Parathyroid adenoma (tissue), 2 donors: ENCODE data around the gene EVL.

ENCODE experiments used
- H2AFZ ChIP-seq: fragments of 300-600 bp; sonication (generic); one replicate; pipeline ENCODE4 v1.7.0; 2017; ENCODE audit warnings: antibody characterized with exemption, mild to moderate bottlenecking
- H3K27ac ChIP-seq: fragments of 300-600 bp; sonication (generic); one replicate; pipeline ENCODE4 v1.7.0; 2017
- H3K27me3 ChIP-seq: fragments of 300-600 bp; sonication (generic); one replicate; pipeline ENCODE4 v1.7.0; 2017; ENCODE audit warnings: low read length; ENCODE audit not compliant: control insufficient read depth, insufficient read depth
- H3K36me3 ChIP-seq: fragments of 300-600 bp; sonication (generic); one replicate; pipeline ENCODE4 v1.7.0; 2017; ENCODE audit warnings: low read length; ENCODE audit not compliant: control insufficient read depth, insufficient read depth
- H3K4me1 ChIP-seq: fragments of 300-600 bp; sonication (generic); one replicate; pipeline ENCODE4 v1.7.0; 2017; ENCODE audit warnings: control low read depth
- H3K4me2 ChIP-seq: fragments of 300-600 bp; sonication (generic); one replicate; pipeline ENCODE4 v1.7.0; 2017; ENCODE audit warnings: low read length
- H3K4me3 ChIP-seq: fragments of 300-600 bp; sonication (generic); one replicate; pipeline ENCODE4 v1.7.0; 2017; ENCODE audit warnings: low read depth, low read length
- H3K79me2 ChIP-seq: fragments of 300-600 bp; sonication (generic); one replicate; pipeline ENCODE4 v1.7.0; 2017; ENCODE audit warnings: control low read depth
- H3K9ac ChIP-seq: fragments of 300-600 bp; sonication (generic); one replicate; pipeline ENCODE4 v1.7.0; 2017; ENCODE audit warnings: mild to moderate bottlenecking
- H3K9me3 ChIP-seq: fragments of 300-600 bp; sonication (generic); one replicate; pipeline ENCODE4 v1.7.0; 2017; ENCODE audit warnings: low read length; ENCODE audit not compliant: control insufficient read depth
- TF ChIP-seq, protein P1 (sequence below): fragments of 300-600 bp; sonication (generic); IDR thresholded peaks from one replicate; pipeline ENCODE4 v1.7.0; 2017; ENCODE audit warnings: antibody characterized with exemption, mild to moderate bottlenecking
- donor health status: primary hyperparathyroidism.

The EVL gene

DNA sequence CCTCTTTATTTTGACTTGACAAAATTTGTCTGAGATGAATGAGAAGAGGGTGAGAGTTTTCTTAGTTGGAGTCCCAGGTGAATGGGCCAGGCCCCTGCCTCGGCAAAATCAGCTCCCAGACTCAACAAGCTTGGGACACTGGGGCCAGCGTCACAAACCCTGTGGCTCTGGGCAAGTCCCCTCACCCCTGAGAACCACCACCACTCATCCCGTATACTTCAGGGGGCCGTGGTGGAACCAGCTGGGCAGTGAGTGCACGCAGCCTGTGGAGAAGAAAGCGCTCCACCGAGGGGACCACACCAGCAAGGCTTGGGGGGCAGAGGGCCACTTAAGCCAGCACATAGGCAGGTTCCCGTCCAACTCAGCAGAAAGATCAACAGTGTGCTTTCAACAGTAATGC is 54.0 kb downstream of the EVL start:
- TF ChIP-seq, protein P1, sequence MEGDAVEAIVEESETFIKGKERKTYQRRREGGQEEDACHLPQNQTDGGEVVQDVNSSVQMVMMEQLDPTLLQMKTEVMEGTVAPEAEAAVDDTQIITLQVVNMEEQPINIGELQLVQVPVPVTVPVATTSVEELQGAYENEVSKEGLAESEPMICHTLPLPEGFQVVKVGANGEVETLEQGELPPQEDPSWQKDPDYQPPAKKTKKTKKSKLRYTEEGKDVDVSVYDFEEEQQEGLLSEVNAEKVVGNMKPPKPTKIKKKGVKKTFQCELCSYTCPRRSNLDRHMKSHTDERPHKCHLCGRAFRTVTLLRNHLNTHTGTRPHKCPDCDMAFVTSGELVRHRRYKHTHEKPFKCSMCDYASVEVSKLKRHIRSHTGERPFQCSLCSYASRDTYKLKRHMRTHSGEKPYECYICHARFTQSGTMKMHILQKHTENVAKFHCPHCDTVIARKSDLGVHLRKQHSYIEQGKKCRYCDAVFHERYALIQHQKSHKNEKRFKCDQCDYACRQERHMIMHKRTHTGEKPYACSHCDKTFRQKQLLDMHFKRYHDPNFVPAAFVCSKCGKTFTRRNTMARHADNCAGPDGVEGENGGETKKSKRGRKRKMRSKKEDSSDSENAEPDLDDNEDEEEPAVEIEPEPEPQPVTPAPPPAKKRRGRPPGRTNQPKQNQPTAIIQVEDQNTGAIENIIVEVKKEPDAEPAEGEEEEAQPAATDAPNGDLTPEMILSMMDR: no peak
- H3K9me3 ChIP-seq: no peaks in the 10 kb centered on the region
- H3K4me1 ChIP-seq: no peaks in the 10 kb centered on the region
- no peak overlapping the region for H3K9ac ChIP-seq
- H3K4me2 ChIP-seq: no peak overlapping the region
- no peak overlapping the region for H2AFZ ChIP-seq
- no peaks in the 10 kb centered on the region for H3K27me3 ChIP-seq
- no peaks in the 10 kb centered on the region for H3K36me3 ChIP-seq
- H3K79me2 ChIP-seq: no peaks in the 10 kb centered on the region
- no peak overlapping the region for H3K4me3 ChIP-seq
- no peak overlapping the region for H3K27ac ChIP-seq

DNA sequence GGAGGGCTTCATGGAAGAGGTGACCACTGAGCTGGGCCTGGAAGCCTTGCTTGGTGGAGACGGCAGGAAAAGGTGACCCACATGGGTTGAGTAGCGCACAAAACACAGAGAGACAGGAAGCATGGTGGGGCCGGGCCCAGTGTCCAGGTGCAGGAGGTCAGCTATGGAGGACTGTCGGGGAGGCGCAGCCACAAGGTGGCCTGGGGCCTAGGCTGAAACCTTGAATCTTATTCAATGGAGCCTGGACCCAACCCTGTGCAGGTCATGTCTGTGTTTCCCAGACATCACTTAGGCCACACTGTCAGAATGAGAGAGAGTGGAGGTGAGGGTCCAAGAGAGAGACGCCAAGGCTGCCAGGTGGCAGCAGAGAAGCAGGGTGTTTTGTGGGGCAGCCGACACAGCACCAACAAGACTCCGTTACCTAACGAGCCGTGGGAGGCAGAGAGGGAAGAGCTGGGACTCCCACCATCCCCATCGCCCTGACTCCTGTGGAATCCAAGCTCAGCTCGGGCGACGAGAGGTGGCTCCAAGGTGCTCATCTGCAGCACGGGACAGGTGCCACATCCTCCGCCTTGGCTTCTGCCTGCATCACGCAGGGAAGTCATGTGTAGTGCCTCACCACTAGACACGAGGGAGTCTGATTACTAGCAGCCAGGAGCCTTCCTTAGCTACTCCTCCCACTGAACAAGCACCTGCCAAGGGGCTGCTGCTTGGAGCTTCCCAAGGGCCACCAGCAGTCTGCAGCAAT is 55.5 kb downstream of the EVL start:
- no peaks in the 10 kb centered on the region for H3K36me3 ChIP-seq
- no peaks in the 10 kb centered on the region for H3K4me1 ChIP-seq

DNA sequence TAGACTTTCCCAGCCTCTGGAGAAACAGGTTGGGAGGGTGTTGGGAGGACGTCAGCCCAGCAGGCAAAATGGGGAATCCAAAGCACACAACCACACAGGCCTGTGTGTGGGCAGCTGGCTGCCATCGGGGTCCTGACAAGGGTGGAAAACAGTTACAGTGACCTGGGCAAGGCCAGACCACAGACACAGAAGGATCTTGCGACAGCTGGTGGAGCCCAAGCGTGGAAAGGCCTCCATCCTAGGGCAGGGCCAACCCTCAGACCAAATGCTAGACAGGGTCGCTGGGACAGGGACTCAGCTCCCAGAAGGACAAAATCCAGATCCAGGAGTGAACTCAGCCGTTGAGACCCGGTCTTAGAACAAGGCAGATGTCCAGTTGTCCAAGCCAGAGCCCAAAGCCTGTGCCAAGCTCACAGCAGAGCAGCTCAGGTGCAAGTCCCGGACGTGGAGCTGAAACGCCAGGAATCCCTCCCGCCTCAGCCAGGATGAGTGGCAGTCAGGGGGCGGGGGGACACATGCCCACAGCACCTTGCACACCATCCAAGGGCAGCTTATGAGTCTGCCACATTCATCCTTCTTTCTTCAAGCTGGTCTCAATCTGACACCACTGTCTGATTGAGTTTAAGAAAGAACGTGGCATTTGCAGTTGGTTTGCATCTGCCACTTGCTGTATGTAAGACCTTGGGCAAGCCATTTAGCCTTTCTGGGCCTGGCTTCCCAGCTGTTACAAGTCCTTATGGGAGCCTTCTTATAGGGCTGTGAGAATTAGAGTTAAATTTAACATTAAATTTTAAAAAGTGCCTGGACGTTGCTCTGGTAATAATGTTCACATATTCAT is 56.6 kb downstream of the EVL start:
- no peak overlapping the region for H3K9ac ChIP-seq
- no peaks in the 10 kb centered on the region for H3K79me2 ChIP-seq
- H3K4me2 ChIP-seq: no peak overlapping the region
- no peaks in the 10 kb centered on the region for H3K36me3 ChIP-seq
- H2AFZ ChIP-seq: no peak overlapping the region
- H3K27me3 ChIP-seq: no peaks in the 10 kb centered on the region
- no peak overlapping the region for H3K4me3 ChIP-seq
- H3K9me3 ChIP-seq: no peaks in the 10 kb centered on the region
- H3K27ac ChIP-seq: no peak overlapping the region
- TF ChIP-seq, protein P1: no peak
- no peaks in the 10 kb centered on the region for H3K4me1 ChIP-seq

More for the DNA sequence above, 55.5 kb downstream of the EVL start:
- Histone ChIP-seq H3K27me3 (no peaks in the 10 kb centered on the region), H3K4me3 (no peak overlapping the region), H3K9me3 (no peaks in the 10 kb centered on the region), H3K27ac (no peak overlapping the region), H3K9ac (no peak overlapping the region), H3K4me2 (no peak overlapping the region), H2AFZ (no peak overlapping the region), H3K79me2 (no peaks in the 10 kb centered on the region)
- TF ChIP-seq, protein P1: no peak

DNA sequence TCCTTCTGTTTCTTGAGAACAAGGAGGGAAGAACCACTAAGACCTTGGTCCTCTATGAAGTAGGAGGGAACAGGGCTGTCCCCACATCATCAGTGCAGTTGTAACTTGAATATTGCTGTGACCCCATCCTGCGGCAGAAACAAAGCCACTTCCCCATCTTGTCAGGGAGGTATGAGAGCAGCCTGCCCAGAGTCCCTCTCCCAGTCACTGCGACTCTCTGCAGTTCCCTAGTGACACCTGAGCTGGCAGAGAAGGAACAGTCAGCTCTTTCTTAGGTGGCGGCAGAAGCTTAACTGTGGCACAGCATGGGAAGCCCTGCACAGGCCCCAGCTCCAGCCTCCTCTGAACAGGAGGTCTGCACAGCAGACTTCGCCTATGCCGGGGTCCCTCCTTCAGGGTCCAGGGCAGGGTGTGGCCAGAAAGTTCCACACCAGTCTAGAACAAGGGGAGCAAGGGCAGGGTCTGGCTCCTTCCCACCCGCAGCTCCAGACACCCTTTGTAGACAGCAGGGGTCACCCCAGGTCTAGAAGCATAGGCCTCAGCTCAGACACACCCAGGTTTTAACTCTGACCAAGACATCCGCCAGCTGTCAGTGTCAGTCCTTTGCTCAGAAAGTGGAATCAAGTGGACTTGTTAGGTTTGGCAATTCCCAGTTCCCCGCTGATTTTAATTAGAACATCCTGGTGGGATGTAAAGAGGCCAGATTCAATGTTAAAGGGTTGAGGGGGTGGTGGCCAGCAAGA is 57.4 kb downstream of the EVL start:
- Histone ChIP-seq H3K9me3 (no peaks in the 10 kb centered on the region), H3K4me3 (no peak overlapping the region), H3K27me3 (no peaks in the 10 kb centered on the region), H3K4me2 (no peak overlapping the region), H3K9ac (no peak overlapping the region), H3K36me3 (no peaks in the 10 kb centered on the region), H3K27ac (no peak overlapping the region), H2AFZ (no peak overlapping the region), H3K79me2 (no peaks in the 10 kb centered on the region), H3K4me1 (no peaks in the 10 kb centered on the region)
- TF ChIP-seq, protein P1: no peak
